ENCODE results near the gene CCNJL. TPM values are rescaled to one million over a fixed set of nuclear protein-coding genes. Genes with fewer than 3 reads are reported as not detected.
A peak's percentile ranks its signal among the peaks of the same experiment; 100 is the strongest.

Gene CCNJL
- total RNA-seq, 2 experiments from 2014 or later, result 0.23 TPM; not detected in 1

GRCh38 chr5:160235731-160236130 is 76.6 kb downstream of the CCNJL start:
- H3K27ac Mint-ChIP-seq, result no peak overlapping the region
- ATAC-seq, result no peak
- H3K4me1 Mint-ChIP-seq, result no peaks in the 10 kb centered on the region
- H3K27me3 Mint-ChIP-seq, result no peaks in the 10 kb centered on the region
- CTCF ChIA-PET, result interaction anchor here (0.7 kb wide), 1 partner anchor 78 kb away, joined by 4 read pairs; no protein-coding TSS in a partner anchor
- H3K4me3 Mint-ChIP-seq, result no peak overlapping the region
- H3K9me3 Mint-ChIP-seq (ENCODE audit: low read depth), result no peaks in the 10 kb centered on the region
- DNase-seq, result no peak
- H3K36me3 Mint-ChIP-seq, result no peaks in the 10 kb centered on the region

GRCh38 chr5:160233215-160233614 is 79.1 kb downstream of the CCNJL start:
- H3K27ac Mint-ChIP-seq, result no peak overlapping the region
- ATAC-seq (no peak), DNase-seq (no peak)
- no peak overlapping the region for H3K4me3 Mint-ChIP-seq
- no peaks in the 10 kb centered on the region for H3K27me3 Mint-ChIP-seq
- CTCF ChIA-PET, result no interaction called here
- no peaks in the 10 kb centered on the region for H3K36me3 Mint-ChIP-seq
- no peaks in the 10 kb centered on the region for H3K4me1 Mint-ChIP-seq
- no peaks in the 10 kb centered on the region for H3K9me3 Mint-ChIP-seq (ENCODE audit: low read depth)

GRCh38 chr5:160231783-160232342 is 80.5 kb downstream of the CCNJL start:
- Mint-ChIP-seq H3K4me3 (no peak overlapping the region), H3K27me3 (no peaks in the 10 kb centered on the region), H3K27ac (no peak overlapping the region), H3K9me3 (ENCODE audit: low read depth) (no peaks in the 10 kb centered on the region), H3K4me1 (no peaks in the 10 kb centered on the region), H3K36me3 (no peaks in the 10 kb centered on the region)
- CTCF ChIA-PET, result interaction anchor here (0.6 kb wide), 1 partner anchor 20 kb away, joined by 3 read pairs; no protein-coding TSS in a partner anchor
- ATAC-seq (no peak), DNase-seq (no peak)

- Mint-ChIP-seq H3K36me3 (no peaks in the 10 kb centered on the region), H3K4me1 (no peaks in the 10 kb centered on the region), H3K9me3 (ENCODE audit: low read depth) (no peaks in the 10 kb centered on the region), H3K27ac (no peak overlapping the region), H3K4me3 (no peak overlapping the region), H3K27me3 (no peaks in the 10 kb centered on the region)
- CTCF ChIA-PET, result interaction anchor here (0.6 kb wide), 1 partner anchor 21 kb away, joined by 3 read pairs; no protein-coding TSS in a partner anchor
- ATAC-seq (peak; percentile 47), DNase-seq (no peak)
Observed at GRCh38 chr5:160230686-160231527, 81.5 kb downstream of the CCNJL start.

- CTCF ChIA-PET, result no interaction called here
- Mint-ChIP-seq H3K4me1 (no peaks in the 10 kb centered on the region), H3K9me3 (ENCODE audit: low read depth) (no peaks in the 10 kb centered on the region), H3K27ac (no peak within 1 kb of the TSS), H3K27me3 (no peaks in the 10 kb centered on the region), H3K36me3 (no peaks in the 10 kb centered on the region), H3K4me3 (no peak within 1 kb of the TSS)
- no peak for DNase-seq
- no peak for ATAC-seq
Observed at GRCh38 chr5:160229190-160229742, 83.1 kb downstream of the CCNJL start, which contains the start of gene FABP6. TSS of gene FABP6 (plus strand) at chr5:160229506. CDS start at chr5:160229558, 52 bp downstream.

- no peaks in the 10 kb centered on the region for H3K9me3 Mint-ChIP-seq (ENCODE audit: low read depth)
- ATAC-seq (no peak), DNase-seq (no peak)
- H3K36me3 Mint-ChIP-seq, result no peaks in the 10 kb centered on the region
- peaks cover 3% of the 10 kb centered on the region for H3K27me3 Mint-ChIP-seq
- CTCF ChIA-PET, result no interaction called here
- no peaks in the 10 kb centered on the region for H3K4me1 Mint-ChIP-seq
- no peak overlapping the region for H3K4me3 Mint-ChIP-seq
- no peak overlapping the region for H3K27ac Mint-ChIP-seq
Observed at GRCh38 chr5:160227012-160227411, 85.4 kb downstream of the CCNJL start.

- Mint-ChIP-seq H3K27ac (no peak overlapping the region), H3K36me3 (no peaks in the 10 kb centered on the region), H3K4me3 (no peak overlapping the region), H3K27me3 (peaks cover 7% of the 10 kb centered on the region), H3K4me1 (no peaks in the 10 kb centered on the region), H3K9me3 (ENCODE audit: low read depth) (no peaks in the 10 kb centered on the region)
- ATAC-seq, result no peak
- DNase-seq, result no peak
- CTCF ChIA-PET, result no interaction called here
Observed at GRCh38 chr5:160221082-160221481, 91.3 kb downstream of the CCNJL start.

- peaks cover 17% of the 10 kb centered on the region for H3K27me3 Mint-ChIP-seq
- CTCF ChIA-PET, result interaction anchor here (0.8 kb wide), 1 partner anchor 10 kb away, joined by 5 read pairs; no protein-coding TSS in a partner anchor
- no peak overlapping the region for H3K27ac Mint-ChIP-seq
- H3K4me1 Mint-ChIP-seq, result no peaks in the 10 kb centered on the region
- no peak overlapping the region for H3K4me3 Mint-ChIP-seq
- ATAC-seq (no peak), DNase-seq (no peak)
- no peaks in the 10 kb centered on the region for H3K36me3 Mint-ChIP-seq
- no peaks in the 10 kb centered on the region for H3K9me3 Mint-ChIP-seq (ENCODE audit: low read depth)
Observed at GRCh38 chr5:160219356-160219755, 93.0 kb downstream of the CCNJL start.

- Mint-ChIP-seq H3K27ac (no peak overlapping the region), H3K4me3 (no peak overlapping the region), H3K9me3 (ENCODE audit: low read depth) (no peaks in the 10 kb centered on the region), H3K4me1 (no peaks in the 10 kb centered on the region), H3K36me3 (no peaks in the 10 kb centered on the region), H3K27me3 (peaks cover 10% of the 10 kb centered on the region)
- DNase-seq (no peak), ATAC-seq (no peak)
- CTCF ChIA-PET, result no interaction called here
Observed at GRCh38 chr5:160213537-160213936, 98.8 kb downstream of the CCNJL start.

- no peaks in the 10 kb centered on the region for H3K4me1 Mint-ChIP-seq
- no peak overlapping the region for H3K4me3 Mint-ChIP-seq
- CTCF ChIA-PET, result interaction anchor here (1.1 to 1.4 kb wide), 2 partner anchors 13 to 134 kb away, joined by 3 to 5 read pairs; no protein-coding TSS in a partner anchor
- ATAC-seq, result no peak
- no peak for DNase-seq
- H3K9me3 Mint-ChIP-seq (ENCODE audit: low read depth), result no peaks in the 10 kb centered on the region
- peaks cover 12% of the 10 kb centered on the region for H3K27me3 Mint-ChIP-seq
- no peaks in the 10 kb centered on the region for H3K36me3 Mint-ChIP-seq
- no peak overlapping the region for H3K27ac Mint-ChIP-seq
Observed at GRCh38 chr5:160211352-160211751, 101.0 kb downstream of the CCNJL start.

- no peak for DNase-seq
- ATAC-seq, result no peak
- no peak overlapping the region for H3K27ac Mint-ChIP-seq
- CTCF ChIA-PET, result interaction anchor here (1.0 to 1.7 kb wide), 3 partner anchors 8 to 23 kb away, joined by 3 to 5 read pairs (median 5); no protein-coding TSS in a partner anchor
- no peak overlapping the region for H3K4me3 Mint-ChIP-seq
- no peaks in the 10 kb centered on the region for H3K36me3 Mint-ChIP-seq
- no peaks in the 10 kb centered on the region for H3K4me1 Mint-ChIP-seq
- peaks cover 8% of the 10 kb centered on the region for H3K27me3 Mint-ChIP-seq
- H3K9me3 Mint-ChIP-seq (ENCODE audit: low read depth), result no peaks in the 10 kb centered on the region
Observed at GRCh38 chr5:160210606-160211005, 101.8 kb downstream of the CCNJL start.

GRCh38 chr5:160209917-160210316 is 102.4 kb downstream of the CCNJL start:
- CTCF ChIA-PET, result interaction anchor here (1.0 to 1.7 kb wide), 2 partner anchors 9 to 23 kb away, joined by 3 to 5 read pairs; no protein-coding TSS in a partner anchor
- Mint-ChIP-seq H3K36me3 (no peaks in the 10 kb centered on the region), H3K9me3 (ENCODE audit: low read depth) (no peaks in the 10 kb centered on the region), H3K4me1 (peaks cover 1% of the 10 kb centered on the region), H3K4me3 (no peak overlapping the region), H3K27ac (no peak overlapping the region), H3K27me3 (peaks cover 6% of the 10 kb centered on the region)
- DNase-seq (no peak), ATAC-seq (no peak)

- ATAC-seq, result no peak
- H3K4me3 Mint-ChIP-seq, result no peak overlapping the region
- H3K9me3 Mint-ChIP-seq (ENCODE audit: low read depth), result no peaks in the 10 kb centered on the region
- H3K27me3 Mint-ChIP-seq, result peaks cover 2% of the 10 kb centered on the region
- peaks cover 1% of the 10 kb centered on the region for H3K4me1 Mint-ChIP-seq
- no peak for DNase-seq
- H3K36me3 Mint-ChIP-seq, result no peaks in the 10 kb centered on the region
- no peak overlapping the region for H3K27ac Mint-ChIP-seq
- CTCF ChIA-PET, result no interaction called here
Observed at GRCh38 chr5:160207061-160207460, 105.3 kb downstream of the CCNJL start.

Measured in activated CD8-positive, alpha-beta memory T cell treated with anti-CD3 and anti-CD28 coated beads, Interleukin-2, amount 10 ng/mL, durations not matched to agents 7 days and 5 days (primary cell).